ENCODE data around the gene CDIP1. TPM values are rescaled to one million over a fixed set of nuclear protein-coding genes. Genes with fewer than 3 reads are reported as not detected.

Gene CDIP1
- total RNA-seq, 1 donor from 2014 or later: 31.8 TPM

GRCh38 chr16:4460936-4461249 is 77.7 kb downstream of the CDIP1 start:
- Mint-ChIP-seq H3K27me3 (no peaks in the 10 kb centered on the region), H3K36me3 (ENCODE audit: insufficient read depth) (peaks cover 11% of the 10 kb centered on the region), H3K4me3 (ENCODE audit: low read depth) (no peak overlapping the region), H3K27ac (no peak overlapping the region), H3K9me3 (ENCODE audit: low read depth) (no peaks in the 10 kb centered on the region), H3K4me1 (ENCODE audit: low read depth) (peaks cover 2% of the 10 kb centered on the region)
- TF ChIP-seq CTCF (IDR thresholded peaks at IDR 0.05; ENCODE audit: unreplicated experiment): no peak
- no peak for DNase-seq (ENCODE audit: low spot score, unreplicated experiment)

Other genes starting within 250 kb of the CDIP1 start
- 22.2 and 23.2 TPM in 2 replicates for gene GLIS2, start 222.7 kb downstream of the CDIP1 start, total RNA-seq
- gene PAM16, start 187.5 kb downstream of the CDIP1 start, total RNA-seq: 33.5 and 36.7 TPM in 2 replicates
- 3.8 and 4.0 TPM in 2 replicates for gene VASN, start 166.9 kb downstream of the CDIP1 start, total RNA-seq
- gene CORO7, start 122.2 kb downstream of the CDIP1 start, total RNA-seq: 25.7 and 35.2 TPM in 2 replicates
- gene DNAJA3, start 112.9 kb downstream of the CDIP1 start, total RNA-seq: 38.8 and 42.3 TPM in 2 replicates
- 47.1 and 48.7 TPM in 2 replicates for gene NMRAL1, start 64.1 kb downstream of the CDIP1 start, total RNA-seq
- 28.5 and 30.1 TPM in 2 replicates for gene HMOX2, start 62.4 kb downstream of the CDIP1 start, total RNA-seq
- gene C16orf96, start 17.6 kb upstream of the CDIP1 start, total RNA-seq: 1.2 and 1.7 TPM in 2 replicates
- 39.0 and 39.4 TPM in 2 replicates for gene UBALD1, start 76.1 kb upstream of the CDIP1 start, total RNA-seq
- gene MGRN1, start 86.1 kb upstream of the CDIP1 start, total RNA-seq: 104 and 105 TPM in 2 replicates
- gene NUDT16L1, start 154.8 kb upstream of the CDIP1 start, total RNA-seq: 39.4 and 41.8 TPM in 2 replicates
- 45.0 and 45.3 TPM in 2 replicates for gene ANKS3, start 195.5 kb upstream of the CDIP1 start, total RNA-seq
- 1.1 TPM in 2 replicates for gene DNAAF8, start 195.8 kb upstream of the CDIP1 start, total RNA-seq
- gene ZNF500, start 228.4 kb upstream of the CDIP1 start, total RNA-seq: 23.5 and 23.9 TPM in 2 replicates
- gene SEPTIN12, start 249.6 kb upstream of the CDIP1 start, total RNA-seq: 0.78 TPM in 1 of 2 replicates, not detected in the other

Measured in progenitor cell of endocrine pancreas (in vitro differentiated cells).